Nephron progenitor cell (in vitro differentiated cells): ENCODE measurements around the gene SBF2.
"Not testable (repeated sequence)": the region's sequence is repeated elsewhere in the genome, so short reads cannot be mapped to it uniquely, and the experiment has no call there.

Experiments
- DNase-seq: peaks from one replicate; pipeline ENCODE4 v3.0.0; 2021
- H3K27ac Mint-ChIP-seq: 2 replicates; pipeline ENCODE4 v1.8.0; 2021; ENCODE audit warnings: mild to moderate bottlenecking, moderate library complexity, mixed read lengths
- H3K27me3 Mint-ChIP-seq: 2 replicates; pipeline ENCODE4 v1.8.0; 2021; ENCODE audit warnings: mild to moderate bottlenecking, low read depth, mixed read lengths; ENCODE audit not compliant: poor library complexity
- H3K36me3 Mint-ChIP-seq: 2 replicates; pipeline ENCODE4 v1.8.0; 2021; ENCODE audit warnings: low read depth, mixed read lengths
- H3K4me1 Mint-ChIP-seq: 2 replicates; pipeline ENCODE4 v1.8.0; 2021; ENCODE audit warnings: mixed read lengths
- H3K4me3 Mint-ChIP-seq: 2 replicates; pipeline ENCODE4 v1.8.0; 2021; ENCODE audit warnings: mild to moderate bottlenecking, moderate library complexity, mixed read lengths
- H3K9me3 Mint-ChIP-seq: 2 replicates; pipeline ENCODE4 v1.8.0; 2021; ENCODE audit warnings: mild to moderate bottlenecking, moderate library complexity, mixed read lengths
- CTCF ChIP-seq: fragments of 200-600 bp; sonication (generic); IDR thresholded peaks from 2 replicates; pipeline ENCODE4 v1.5.0; 2021; ENCODE audit warnings: antibody characterized with exemption

Gene SBF2

GRCh38 chr11:10247011-10247410, 47.0 kb downstream of the SBF2 start:
- Mint-ChIP-seq H3K9me3 (peaks cover 19% of the 10 kb centered on the region), H3K27ac (no peak overlapping the region), H3K27me3 (no peaks in the 10 kb centered on the region), H3K36me3 (peaks cover 46% of the 10 kb centered on the region), H3K4me1 (no peaks in the 10 kb centered on the region), H3K4me3 (no peak overlapping the region)
- no peak for DNase-seq
- no peak for TF ChIP-seq CTCF

DNA sequence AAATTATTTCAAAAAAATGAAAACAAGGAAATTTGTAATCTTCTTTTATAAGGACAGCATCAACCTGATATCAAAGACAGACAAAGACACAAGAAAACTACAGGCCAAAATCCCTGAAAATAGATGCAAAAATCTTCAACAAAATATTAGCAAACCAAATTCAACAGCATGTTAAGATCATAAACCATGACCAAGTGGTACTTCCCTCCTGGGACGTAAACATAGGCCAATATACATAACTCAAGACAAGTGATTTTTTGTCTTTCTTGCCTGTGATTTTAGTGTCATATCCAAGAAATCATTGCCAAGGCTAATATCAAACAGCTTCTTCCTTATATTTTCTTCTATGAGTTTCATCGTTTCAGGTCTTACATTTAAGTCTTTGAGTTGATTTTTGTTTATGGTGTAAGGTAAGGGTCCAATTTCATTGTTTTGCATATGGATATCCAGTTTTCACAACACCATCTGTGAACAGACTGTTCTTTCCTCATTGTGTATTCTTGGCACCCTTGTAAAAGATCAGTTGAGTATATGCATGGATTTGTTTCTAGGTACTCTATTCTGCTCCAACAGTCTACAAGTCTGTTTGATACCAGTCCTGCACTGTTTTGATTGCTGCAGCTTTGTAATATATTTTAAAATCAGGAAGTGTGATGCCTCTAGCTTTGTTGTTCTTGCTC, 50.0 kb downstream of the SBF2 start:
- no peaks in the 10 kb centered on the region for H3K27me3 Mint-ChIP-seq
- TF ChIP-seq CTCF: no peak
- no peak overlapping the region for H3K4me3 Mint-ChIP-seq
- H3K36me3 Mint-ChIP-seq: peaks cover 46% of the 10 kb centered on the region
- no peak for DNase-seq
- peaks cover 19% of the 10 kb centered on the region for H3K9me3 Mint-ChIP-seq
- no peak overlapping the region for H3K27ac Mint-ChIP-seq
- no peaks in the 10 kb centered on the region for H3K4me1 Mint-ChIP-seq

- Mint-ChIP-seq H3K27me3 (no peaks in the 10 kb centered on the region), H3K36me3 (peaks cover 54% of the 10 kb centered on the region), H3K27ac (no peak overlapping the region), H3K4me3 (no peak overlapping the region), H3K4me1 (no peaks in the 10 kb centered on the region), H3K9me3 (peaks cover 58% of the 10 kb centered on the region)
- DNase-seq: no peak
- TF ChIP-seq CTCF: no peak
These were observed 57.2 kb downstream of the SBF2 start for GRCh38 chr11:10236840-10237239.

DNA sequence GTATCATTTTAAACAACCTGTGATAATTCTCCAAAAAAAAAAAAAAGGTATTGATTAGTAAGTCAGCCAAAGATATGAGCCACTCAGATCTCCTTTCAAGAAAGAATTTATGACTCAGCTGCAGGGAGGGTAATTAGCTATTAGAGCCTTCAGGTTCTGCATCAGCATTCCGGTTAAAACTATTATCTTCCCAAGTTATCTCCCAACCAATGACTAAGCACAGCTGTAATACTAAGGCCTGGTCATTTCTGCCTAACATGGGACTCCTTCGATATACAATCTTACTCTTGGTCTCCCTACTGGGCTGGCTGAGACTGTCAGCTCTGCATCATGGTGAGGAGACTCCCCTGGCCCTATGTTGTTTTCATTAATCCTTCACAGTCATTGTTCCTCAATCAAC, 60.4 kb downstream of the SBF2 start:
- H3K36me3 Mint-ChIP-seq: peaks cover 80% of the 10 kb centered on the region

GRCh38 chr11:10232756-10233155, 61.3 kb downstream of the SBF2 start:
- DNase-seq: no peak
- no peak for TF ChIP-seq CTCF
- no peaks in the 10 kb centered on the region for H3K4me1 Mint-ChIP-seq
- H3K9me3 Mint-ChIP-seq: peaks cover 91% of the 10 kb centered on the region
- H3K27ac Mint-ChIP-seq: no peak overlapping the region
- peaks cover 77% of the 10 kb centered on the region for H3K36me3 Mint-ChIP-seq
- H3K4me3 Mint-ChIP-seq: no peak overlapping the region
- H3K27me3 Mint-ChIP-seq: no peaks in the 10 kb centered on the region

More for the DNA sequence above, 60.4 kb downstream of the SBF2 start:
- Mint-ChIP-seq H3K9me3 (peaks cover 90% of the 10 kb centered on the region), H3K27ac (no peak overlapping the region), H3K27me3 (no peaks in the 10 kb centered on the region), H3K4me1 (no peaks in the 10 kb centered on the region), H3K4me3 (no peak overlapping the region)
- TF ChIP-seq CTCF: no peak
- DNase-seq: no peak

- Mint-ChIP-seq H3K9me3 (peaks cover 82% of the 10 kb centered on the region), H3K36me3 (peaks cover 67% of the 10 kb centered on the region)
- DNase-seq, H3K27me3 Mint-ChIP-seq, H3K4me3 Mint-ChIP-seq, H3K27ac Mint-ChIP-seq, H3K4me1 Mint-ChIP-seq: not testable (repeated sequence)
These were observed 62.2 kb downstream of the SBF2 start for GRCh38 chr11:10231803-10232202.
